HG03280 (cell line): ENCODE results near the gene ACSM6.
"Not testable (repeated sequence)": the region's sequence is repeated elsewhere in the genome, so short reads cannot be mapped to it uniquely, and the experiment has no call there.

Experiments
- ATAC-seq: cut with Tn5 transposase; IDR thresholded peaks from one replicate; pipeline ENCODE4 v1.9.1; 2021; ENCODE audit warnings: mild to moderate bottlenecking, moderate library complexity; ENCODE audit not compliant: unreplicated experiment

ACSM6 gene

DNA sequence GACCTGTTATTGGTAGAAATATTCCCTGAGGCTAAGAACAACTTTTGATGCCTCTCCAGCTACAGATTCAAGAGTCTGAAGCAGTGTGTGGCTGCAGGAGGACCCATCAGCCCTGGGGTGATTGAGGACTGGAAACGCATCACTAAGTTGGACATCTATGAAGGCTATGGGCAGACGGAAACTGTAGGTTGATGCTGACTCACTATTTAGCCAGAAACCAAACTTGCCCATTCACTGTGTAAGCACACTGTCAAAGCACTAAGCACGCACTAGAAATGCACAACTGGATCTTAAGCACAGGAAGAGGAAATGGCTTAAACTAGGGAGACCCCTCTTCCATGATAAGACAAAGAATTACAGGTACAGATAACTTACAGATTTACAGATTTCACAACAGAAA, 20.8 kb downstream of the ACSM6 start:
- ATAC-seq = peak; percentile 54

- ATAC-seq = no peak
These were observed 23.4 kb downstream of the ACSM6 start for GRCh38 chr10:95217476-95217875.

- ATAC-seq = no peak
These were observed 26.5 kb downstream of the ACSM6 start for GRCh38 chr10:95220539-95220938.

DNA sequence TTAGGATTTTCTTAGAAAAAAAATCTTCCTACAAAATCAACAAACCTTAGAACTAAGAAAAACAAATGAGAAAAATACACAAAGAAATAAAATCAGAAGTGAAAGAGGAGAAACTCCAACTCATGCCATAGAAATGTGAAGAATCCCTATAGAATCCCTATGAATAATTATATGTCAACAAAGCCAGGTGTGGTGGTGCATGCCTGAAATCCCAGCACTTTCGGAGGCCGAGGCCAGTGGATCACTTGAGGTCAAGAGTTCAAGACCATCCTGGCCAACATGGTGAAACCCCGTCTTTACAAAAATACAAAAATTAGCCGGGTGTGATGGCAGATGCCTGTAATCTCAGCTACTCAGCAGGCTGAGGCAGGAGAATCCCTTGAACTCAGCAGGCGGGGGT, 27.1 kb downstream of the ACSM6 start:
- no peak for ATAC-seq

DNA sequence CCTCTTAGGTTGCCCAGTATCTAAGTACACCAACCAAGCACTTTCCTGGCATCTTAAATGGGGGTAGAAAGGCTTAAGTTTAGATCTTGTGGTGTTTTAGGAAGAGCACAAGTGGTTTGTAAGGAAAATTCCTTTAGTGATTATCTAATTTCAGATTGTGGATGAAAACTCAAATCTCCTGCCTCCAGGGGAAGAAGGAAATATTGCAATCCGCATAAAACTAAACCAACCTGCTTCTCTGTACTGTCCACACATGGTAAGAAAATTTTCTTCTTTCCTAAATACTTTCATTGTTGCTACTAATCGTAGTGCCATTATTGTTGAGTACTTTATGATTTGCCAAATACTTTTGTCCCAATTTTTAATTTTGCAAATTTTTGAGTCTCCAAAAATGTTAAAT, 31.1 kb downstream of the ACSM6 start:
- ATAC-seq = no peak

DNA sequence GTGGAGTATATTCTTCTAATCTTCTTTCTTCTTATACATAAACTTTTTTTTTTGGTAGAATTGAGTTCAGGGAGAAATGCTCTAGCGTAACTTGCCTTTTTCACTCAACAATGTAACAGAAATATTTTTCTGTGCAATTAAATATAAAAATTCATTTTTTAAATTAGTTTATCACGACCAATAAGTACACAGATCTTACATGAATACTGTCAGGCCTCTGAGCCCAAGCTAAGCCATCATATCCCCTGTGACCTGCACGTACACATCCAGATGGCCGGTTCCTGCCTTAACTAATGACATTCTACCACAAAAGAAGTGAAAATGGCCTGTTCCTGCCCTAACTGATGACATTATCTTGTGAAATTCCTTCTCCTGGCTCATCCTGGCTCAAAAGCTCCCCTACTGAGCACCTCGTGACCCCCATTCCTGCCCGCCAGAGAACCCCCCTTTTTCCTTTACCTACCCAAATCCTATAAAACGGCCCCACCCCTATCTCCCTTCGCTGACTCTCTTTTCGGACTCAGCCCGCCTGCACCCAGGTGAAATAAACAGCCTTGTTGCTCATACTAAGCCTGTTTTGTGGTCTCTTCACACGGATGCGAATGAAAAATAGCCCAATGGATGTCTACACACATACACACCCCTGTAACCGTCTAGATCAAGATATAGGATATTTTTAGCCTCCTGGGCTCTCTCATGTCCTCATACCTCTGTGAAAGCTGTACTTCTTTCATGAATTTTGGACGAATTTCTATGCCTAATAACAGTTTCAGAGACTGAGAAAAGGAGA, 35.1 kb downstream of the ACSM6 start:
- ATAC-seq = not testable (repeated sequence)

DNA sequence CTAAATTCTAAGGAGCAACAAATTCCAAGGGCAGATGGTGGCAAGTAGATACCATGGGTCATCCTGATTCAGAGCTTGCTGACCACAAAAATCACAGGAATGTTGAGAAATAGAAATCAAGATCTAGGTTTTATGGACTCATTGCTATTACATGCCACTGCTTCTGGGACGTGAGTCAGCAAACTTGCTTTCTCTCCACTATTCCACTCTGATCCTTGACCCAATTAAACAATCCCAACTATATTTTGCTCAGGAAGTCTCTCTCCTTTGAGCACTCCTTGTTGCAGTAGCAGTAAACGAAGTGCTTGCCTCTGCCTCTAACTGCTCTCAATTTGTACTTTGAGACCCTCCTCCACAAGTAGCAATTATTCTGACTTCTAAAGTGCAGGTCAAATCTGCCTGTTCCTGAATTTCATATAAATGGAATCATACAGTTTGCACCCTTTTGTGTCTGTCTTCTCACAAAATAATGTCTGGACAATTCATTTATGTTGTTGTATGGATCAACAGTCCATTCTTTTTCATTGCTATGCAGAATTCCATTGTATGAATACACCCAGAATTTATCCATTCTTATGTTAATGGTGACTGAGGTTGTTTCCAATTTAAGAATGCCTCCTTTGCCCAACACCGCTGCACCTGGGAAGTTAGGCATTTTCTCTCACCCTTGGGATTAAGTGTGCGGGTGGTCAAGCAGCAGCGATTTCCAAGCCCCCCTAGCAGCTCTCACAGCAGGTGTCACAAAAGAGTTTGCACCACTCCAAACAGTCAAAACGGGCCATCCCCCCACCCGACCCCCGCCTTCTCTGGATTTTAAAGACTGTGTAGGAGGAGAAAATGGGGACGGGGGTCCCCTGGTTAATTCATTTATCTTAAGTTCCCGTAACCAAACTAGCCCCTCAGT, 35.9 kb downstream of the ACSM6 start:
- ATAC-seq = no peak

GRCh38 chr10:95230677-95231586, 36.9 kb downstream of the ACSM6 start:
- ATAC-seq = not testable (repeated sequence)

DNA sequence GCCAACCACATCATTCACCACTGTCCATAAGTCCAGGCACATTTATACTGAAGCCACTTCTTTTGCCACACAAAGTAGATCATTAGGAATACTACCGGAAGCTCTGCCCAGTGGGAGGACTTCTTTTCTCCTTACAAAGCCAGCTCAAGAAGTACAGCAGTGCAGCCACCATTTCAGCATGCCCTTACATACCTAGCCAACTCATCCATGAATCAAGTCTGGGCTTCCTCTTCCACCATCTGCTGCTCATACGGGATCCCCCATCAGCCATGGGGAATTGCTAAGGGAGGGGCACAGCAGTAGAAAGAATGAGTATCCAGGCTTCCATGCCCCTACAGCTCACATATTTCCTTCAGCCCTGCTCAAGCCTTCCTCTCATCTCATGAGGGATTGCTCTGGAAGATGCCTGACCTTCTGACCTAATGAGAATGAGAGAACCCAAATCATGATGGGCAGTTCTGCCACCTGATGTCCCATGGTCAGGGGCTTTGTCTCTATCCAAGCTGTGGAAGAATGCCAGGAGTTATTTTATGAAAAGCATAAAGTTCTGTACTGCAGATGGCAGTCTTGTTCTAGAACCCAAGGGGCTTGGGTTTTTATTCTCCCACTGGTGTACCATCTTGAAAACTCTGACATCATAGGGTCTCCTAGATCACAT, 39.5 kb downstream of the ACSM6 start:
- no peak for ATAC-seq

GRCh38 chr10:95234951-95235350, 40.9 kb downstream of the ACSM6 start:
- ATAC-seq = no peak

DNA sequence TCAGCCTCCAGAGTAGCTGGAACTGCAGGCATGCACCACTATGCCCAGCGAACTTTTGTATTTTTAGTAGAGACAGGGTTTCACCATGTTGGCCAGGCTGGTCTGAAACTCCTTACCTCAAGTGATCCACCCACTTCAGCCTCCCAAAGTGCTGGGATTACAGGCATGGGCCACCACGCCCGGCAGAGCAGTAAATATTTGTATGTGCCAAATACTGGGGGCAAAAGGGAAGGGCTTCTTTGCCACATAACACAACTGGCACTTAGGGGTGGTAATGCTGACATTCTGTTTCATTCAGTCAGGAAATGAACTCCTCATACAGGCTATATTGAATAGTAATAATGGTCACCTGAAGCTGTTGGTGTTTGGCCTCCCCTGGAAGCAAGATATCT, 41.6 kb downstream of the ACSM6 start:
- ATAC-seq = no peak

- ATAC-seq = peak; percentile 98
These were observed 42.2 kb downstream of the ACSM6 start for GRCh38 chr10:95236068-95236903.

DNA sequence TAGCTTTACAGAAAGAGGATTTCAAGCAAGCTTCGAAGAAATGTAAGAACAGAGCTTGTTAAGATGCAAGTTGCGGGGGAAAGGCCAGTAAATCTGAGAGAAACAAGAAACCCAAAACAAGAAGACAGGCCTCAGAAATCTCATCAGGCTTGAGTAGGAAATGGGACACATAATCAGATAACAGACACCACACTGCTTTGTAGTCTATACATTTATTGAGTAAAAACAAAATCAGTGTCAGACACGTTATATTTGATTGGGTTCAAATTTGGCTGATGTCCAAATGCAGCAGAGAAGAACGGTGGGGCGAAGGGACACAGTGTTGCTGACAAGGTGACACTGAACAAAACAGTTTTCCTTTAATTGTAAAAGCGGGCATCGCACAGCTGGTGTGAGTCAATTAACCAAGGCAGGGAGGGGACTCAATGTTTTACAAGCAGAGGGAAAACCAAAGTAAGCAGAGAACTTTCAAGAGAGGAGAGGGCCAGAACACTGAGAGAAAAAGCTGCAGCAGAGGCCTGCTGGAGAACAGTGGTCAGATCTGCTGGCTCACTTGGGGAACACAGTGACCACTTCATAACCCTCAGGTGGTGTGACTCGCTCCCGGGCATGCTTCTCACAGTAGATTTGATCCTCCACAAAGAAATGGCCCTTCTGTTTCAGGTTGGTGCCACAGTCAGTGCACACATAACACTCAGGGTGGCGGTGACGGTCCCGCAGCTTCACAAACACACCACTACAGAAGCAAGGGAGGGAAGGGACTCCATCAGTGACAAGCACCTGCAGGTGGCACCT, 43.5 kb downstream of the ACSM6 start:
- ATAC-seq = no peak

DNA sequence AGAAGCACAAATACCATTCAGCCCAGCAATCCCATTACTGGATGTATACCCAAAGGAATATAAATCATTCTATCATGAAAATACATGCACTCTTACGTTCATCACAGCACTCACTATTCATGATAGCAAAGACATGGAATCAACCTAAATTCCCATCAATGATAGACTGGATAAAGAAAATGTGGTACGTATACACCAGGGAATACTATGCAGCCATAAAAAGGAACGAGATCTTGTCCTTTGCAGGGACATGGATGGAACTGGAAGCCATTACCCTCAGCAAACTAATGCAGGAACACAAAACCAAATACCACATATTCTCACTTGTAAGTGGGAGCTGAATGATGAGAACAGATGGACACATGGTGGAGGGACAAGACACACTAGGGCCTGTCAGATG, 46.1 kb downstream of the ACSM6 start:
- not testable (repeated sequence) for ATAC-seq

DNA sequence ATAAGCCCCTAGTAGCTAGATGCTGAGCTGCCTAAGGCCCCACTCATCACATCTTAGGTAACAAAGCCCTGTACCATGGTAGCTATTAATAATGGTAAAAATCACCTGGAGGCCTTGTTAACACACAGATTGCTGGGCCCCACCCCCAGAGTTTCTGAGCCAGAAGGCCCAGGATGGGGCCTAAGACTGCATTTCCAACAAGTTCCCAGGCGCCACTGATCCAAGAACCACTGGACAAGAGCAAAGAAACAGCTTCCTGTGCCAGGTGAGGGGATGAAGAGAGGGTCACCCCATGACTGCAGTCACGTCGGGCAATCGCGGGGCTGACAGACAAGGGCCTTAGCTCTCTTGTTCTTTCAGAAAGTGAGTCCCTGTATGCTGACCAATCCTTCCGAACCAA, 46.8 kb downstream of the ACSM6 start:
- ATAC-seq = no peak

DNA sequence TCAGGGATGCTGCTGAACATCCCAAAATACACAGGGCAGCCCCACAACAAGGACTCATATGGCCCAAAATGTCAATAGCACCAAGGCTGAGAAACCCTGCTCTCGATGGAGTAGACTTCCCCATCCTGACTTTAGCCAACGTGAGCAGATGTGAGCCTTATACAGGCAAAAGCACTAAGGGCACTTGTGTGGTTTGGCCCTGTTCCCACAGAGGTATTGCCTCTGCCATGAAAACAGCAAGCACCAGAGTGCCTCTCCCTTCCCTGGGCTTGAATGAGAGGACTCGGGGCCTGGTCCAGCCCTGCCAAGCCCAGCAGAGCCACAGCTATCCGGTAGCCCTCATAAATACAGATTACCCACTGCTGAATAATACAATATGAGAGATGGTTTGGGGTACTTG, 47.5 kb downstream of the ACSM6 start:
- no peak for ATAC-seq

GRCh38 chr10:95242581-95243317, 48.7 kb downstream of the ACSM6 start:
- ATAC-seq = no peak

- ATAC-seq = no peak
These were observed 49.2 kb downstream of the ACSM6 start for GRCh38 chr10:95243318-95243617.
